ENCODE data around the gene MLN.

The MLN gene

DNA sequence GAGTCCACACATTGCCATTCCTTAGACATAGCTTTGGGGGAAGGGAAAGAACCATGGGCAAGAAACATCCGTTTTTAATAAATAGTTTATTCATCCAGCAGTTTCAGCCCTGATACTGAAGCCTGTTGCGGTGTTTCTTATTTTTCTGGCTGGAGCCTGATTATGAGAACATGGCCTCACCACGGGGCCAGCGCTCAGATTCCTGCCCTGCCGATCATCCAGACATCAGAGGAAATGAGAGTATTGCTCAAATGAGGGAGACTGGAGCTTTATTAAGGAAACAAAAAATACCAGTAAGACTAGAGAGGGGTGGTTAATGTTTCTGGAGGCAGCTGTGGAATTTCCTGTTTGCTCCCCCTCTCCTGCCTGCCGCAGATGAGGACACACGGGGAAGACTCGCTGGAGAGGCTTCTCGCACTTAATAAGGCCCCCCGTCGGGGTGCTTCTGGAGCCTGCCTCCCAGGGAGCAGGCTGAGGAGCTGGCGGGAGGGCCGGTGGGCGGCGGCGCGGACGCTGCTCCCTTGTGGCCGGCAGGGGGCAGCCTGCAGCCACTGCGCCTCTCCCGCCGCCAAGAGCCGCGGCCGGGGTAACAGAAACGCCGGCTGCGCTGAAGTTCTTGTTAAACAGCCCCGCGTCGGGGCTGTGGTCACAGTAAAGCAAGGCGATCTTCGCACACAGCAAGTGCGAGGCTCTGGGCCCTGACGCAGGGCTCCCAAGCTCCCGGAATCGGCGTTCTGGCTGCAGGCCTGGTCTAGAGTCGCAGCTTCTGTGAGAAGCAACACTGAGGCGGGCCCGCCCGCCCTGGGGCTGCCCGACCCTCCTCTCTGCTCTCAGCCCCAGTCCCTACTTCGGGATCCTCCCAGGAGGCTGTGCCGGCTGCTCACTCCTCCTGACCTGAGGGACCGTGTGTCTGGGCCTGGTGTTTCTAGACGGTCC, 32.4 kb downstream of the MLN start:
- peak; percentile 46 for DNase-seq
- H3K27ac Mint-ChIP-seq: no peak overlapping the region
- peaks cover 8 to 18% of the 10 kb centered on the region in 2 donors for H3K27me3 Mint-ChIP-seq
- no peak overlapping the region for H3K4me3 Mint-ChIP-seq
- peak; percentile 67 to 80 for ATAC-seq (replicated peaks)
- peaks cover 30 to 32% of the 10 kb centered on the region in 2 donors for H3K36me3 Mint-ChIP-seq
- peaks cover 3 to 23% of the 10 kb centered on the region in 2 donors for H3K4me1 Mint-ChIP-seq
- peaks cover 0 to 3% of the 10 kb centered on the region in 2 donors for H3K9me3 Mint-ChIP-seq

DNA sequence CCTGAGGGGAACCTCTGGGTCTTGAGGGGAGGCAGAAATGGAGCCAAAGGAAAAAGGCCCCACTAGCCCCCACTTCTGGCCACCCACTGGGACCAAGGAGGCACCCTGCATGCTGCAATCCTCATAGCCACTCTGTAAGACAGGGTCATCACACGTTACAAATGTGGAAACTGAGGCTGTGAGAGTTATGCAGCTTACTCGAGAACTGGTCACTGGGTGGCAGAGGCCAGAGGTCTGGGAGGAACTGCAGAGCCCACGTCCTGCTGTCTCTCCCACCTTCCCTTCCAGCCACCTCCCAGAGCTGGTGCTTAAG, 33.0 kb downstream of the MLN start:
- Mint-ChIP-seq H3K4me1 (peaks cover 3 to 23% of the 10 kb centered on the region in 2 donors), H3K27ac (no peak overlapping the region), H3K4me3 (no peak overlapping the region), H3K36me3 (peaks cover 25% of the 10 kb centered on the region in 2 donors), H3K27me3 (peaks cover 9 to 24% of the 10 kb centered on the region in 2 donors), H3K9me3 (peaks cover 0 to 3% of the 10 kb centered on the region in 2 donors)
- DNase-seq (no peak), ATAC-seq (replicated peaks) (no peak)

DNA sequence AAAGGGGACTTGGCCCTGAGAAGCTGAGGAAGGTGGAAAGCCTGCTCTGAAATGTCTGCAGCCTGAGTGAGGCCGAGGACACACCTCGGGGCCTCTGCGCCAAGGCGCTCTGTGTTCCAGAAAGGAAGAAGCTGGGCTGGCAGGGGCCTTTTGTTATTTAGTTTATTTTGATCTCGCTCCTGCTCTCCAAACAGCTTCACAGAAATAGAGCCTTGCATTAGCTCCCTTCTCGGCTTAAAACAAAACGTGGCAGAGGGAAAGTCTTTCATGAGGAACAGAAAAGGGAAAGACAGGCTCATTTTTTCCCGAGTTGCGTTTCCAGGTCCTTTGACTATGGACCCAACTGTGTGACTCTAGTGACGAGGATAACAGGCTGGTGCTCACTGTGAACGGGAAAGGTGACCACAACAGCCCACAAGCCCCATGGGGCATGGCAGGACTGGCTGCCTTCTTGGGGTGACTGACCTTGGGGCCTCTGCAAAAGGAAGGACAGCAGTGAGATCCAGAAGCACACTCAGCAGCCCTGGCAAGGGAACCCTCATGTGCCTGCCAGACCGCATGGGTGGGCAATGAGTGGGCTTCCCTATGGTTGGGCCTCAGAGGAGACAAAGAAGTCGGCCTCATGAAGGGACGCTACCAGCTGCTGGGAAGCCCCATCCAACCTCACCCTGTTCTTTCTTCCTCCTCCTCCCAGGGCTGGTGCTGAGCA, 33.5 kb downstream of the MLN start:
- Mint-ChIP-seq H3K27me3 (peaks cover 14 to 29% of the 10 kb centered on the region in 2 donors), H3K36me3 (peaks cover 21 to 24% of the 10 kb centered on the region in 2 donors), H3K9me3 (peaks cover 0 to 3% of the 10 kb centered on the region in 2 donors), H3K4me3 (no peak overlapping the region), H3K27ac (no peak overlapping the region), H3K4me1 (peaks cover 3 to 23% of the 10 kb centered on the region in 2 donors)
- DNase-seq (no peak), ATAC-seq (replicated peaks) (no peak)

DNA sequence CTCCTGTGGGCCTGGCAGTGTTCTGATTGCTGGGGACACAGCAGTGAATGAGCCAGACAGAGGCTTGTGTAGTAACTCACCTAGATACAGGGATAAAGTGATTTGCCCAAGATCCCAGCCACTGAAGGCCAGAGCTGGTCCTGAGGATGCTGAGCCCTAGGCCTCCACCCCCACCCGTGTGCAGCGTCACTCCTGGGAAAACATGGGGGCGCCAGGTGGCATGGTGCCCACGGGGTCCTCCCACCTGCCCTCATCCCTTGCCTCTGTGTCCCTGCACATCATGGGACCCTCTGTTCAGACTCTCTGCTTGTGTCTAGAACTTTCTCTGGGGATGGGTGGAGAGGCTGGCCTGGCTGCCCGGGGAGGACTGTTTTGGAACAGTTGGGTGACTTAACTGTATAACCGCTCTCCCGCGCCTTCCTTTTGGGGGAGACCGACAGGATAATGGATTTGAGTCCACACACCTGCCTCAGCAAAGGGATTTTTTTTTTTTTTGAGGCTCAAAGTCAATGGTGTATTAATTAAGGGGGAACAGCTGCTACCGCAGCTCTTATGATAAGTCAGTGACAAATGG, 34.5 kb downstream of the MLN start:
- Mint-ChIP-seq H3K9me3 (peaks cover 0 to 3% of the 10 kb centered on the region in 2 donors), H3K27ac (no peak overlapping the region), H3K4me3 (no peak overlapping the region), H3K4me1 (peaks cover 3 to 23% of the 10 kb centered on the region in 2 donors), H3K27me3 (peaks cover 18 to 31% of the 10 kb centered on the region in 2 donors), H3K36me3 (peaks cover 15 to 17% of the 10 kb centered on the region in 2 donors)
- DNase-seq (no peak), ATAC-seq (replicated peaks) (no peak)

DNA sequence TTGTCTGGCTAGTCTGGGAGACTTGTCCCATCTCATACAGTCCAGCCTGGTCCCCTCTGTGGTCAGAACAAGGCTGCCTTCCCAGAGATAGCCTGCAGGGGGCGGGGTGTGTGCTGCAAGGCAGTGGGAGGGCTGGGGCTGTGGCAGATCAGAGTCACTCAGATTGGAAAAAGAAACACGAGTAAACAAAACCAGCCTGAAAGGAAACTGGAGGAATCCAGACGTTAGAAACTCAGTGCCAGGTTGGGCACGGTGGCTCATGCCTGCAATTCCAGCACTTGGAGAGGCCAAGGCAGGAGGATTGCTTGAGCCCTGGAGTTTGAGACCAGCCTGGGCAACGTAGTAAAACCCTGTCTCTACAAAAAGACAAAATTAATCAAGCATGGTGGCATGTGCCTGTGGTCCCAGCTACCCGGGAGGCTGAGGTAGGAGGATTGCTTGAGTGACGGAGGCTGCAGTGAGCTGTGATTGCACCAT, 35.1 kb downstream of the MLN start:
- Mint-ChIP-seq H3K36me3 (peaks cover 13 to 15% of the 10 kb centered on the region in 2 donors), H3K4me1 (peaks cover 3 to 23% of the 10 kb centered on the region in 2 donors), H3K4me3 (no peak overlapping the region), H3K9me3 (peaks cover 0 to 3% of the 10 kb centered on the region in 2 donors), H3K27me3 (peaks cover 21 to 31% of the 10 kb centered on the region in 2 donors), H3K27ac (no peak overlapping the region)
- ATAC-seq (replicated peaks): peak; percentile 81 to 85
- DNase-seq: peak; percentile 46

DNA sequence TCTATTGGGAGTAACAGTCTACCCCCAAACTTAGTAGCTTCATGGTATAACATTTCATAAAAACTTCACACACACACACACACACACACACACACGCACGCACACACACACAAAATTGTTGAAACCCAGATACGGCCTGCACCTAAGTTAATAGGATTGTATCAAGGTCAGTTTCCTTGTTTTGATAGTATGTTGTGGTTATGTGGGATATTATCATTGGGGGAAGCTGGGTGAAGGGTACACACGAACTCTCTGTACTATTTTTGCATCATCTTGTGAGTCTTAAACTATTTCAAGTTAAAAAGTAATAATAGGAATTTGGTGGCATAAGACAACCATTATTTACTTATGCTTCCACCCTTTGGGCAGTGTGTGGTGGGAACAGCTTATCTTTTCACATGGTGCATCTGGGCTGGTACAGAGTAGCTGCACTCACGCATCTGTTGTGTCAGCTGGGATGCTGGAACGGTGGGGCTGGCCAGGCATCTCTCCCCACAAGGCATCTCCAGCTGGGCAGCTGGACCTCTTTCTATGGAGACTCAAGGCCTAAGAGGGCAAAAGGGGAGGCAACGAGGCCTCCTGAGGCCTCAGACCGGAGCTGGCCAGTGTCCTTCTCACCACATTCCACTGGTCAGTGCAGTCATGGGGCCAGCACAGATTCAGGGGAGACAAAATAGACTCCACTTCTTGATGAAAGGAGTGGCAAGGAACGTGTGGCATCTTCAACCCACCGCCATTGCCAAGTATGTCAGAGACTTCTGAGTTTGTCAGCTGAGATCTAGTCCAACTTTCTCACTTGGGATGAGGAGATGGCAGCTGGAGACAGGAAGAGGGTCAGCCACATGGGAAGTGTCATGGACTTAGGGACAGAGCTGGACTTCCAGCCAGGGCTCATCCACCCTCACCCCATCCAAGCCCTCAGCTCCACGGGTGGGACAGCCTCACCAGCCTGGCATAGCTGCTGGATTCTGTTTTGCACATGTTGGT, 36.6 kb downstream of the MLN start:
- Mint-ChIP-seq H3K27me3 (peaks cover 24 to 31% of the 10 kb centered on the region in 2 donors), H3K4me3 (no peak overlapping the region), H3K36me3 (peaks cover 2 to 4% of the 10 kb centered on the region in 2 donors), H3K4me1 (peaks cover 3 to 20% of the 10 kb centered on the region in 2 donors), H3K9me3 (peaks cover 0 to 3% of the 10 kb centered on the region in 2 donors), H3K27ac (no peak overlapping the region)
- DNase-seq (no peak), ATAC-seq (replicated peaks) (no peak)

DNA sequence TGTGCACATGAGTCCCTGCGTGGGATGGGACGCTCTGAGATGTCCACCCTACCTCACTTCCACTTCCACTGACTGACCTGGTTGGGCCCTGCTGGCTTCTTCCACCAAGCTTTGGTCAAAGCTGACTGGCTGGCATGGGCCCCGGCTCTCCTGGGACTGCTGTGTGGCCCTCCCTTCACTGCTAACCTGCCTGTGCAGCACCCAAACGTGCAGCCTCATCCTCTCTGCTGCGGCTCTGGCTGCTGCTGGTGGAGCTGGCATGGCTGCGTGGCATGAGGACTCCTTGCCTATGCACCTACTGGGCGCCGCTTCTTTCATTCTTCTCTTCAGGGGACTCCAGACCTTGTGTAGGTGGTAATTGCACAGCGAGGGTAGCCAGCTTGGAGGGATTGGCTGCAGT, 38.4 kb downstream of the MLN start:
- peaks cover 0 to 3% of the 10 kb centered on the region in 2 donors for H3K9me3 Mint-ChIP-seq
- no peak overlapping the region for H3K4me3 Mint-ChIP-seq
- H3K27me3 Mint-ChIP-seq: peaks cover 26 to 31% of the 10 kb centered on the region in 2 donors
- H3K4me1 Mint-ChIP-seq: peaks cover 5 to 6% of the 10 kb centered on the region in 2 donors
- no peak for ATAC-seq (replicated peaks)
- no peak overlapping the region for H3K27ac Mint-ChIP-seq
- no peaks in the 10 kb centered on the region for H3K36me3 Mint-ChIP-seq
- DNase-seq: no peak

DNA sequence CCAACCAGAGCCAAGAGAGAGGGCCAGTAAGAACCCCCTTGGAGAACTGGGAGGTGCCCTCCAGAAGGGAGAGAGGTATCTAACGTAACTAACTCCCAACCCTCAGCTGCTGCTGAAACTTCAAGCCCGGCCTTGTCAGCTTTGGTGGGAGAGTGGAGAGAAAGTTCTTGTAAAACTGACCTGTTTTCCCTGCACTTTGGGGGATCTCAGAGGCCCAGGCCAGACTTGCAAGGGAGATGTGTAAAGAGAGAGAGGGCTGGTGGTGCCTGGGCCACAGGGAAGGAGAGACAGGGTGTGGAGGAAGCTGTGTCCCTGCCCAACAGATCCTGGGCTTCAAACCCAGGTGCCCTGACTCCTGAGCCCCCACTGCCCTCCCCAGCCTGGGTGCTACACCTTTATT, 39.8 kb downstream of the MLN start:
- no peak for DNase-seq
- Mint-ChIP-seq H3K36me3 (no peaks in the 10 kb centered on the region), H3K4me1 (peaks cover 5 to 6% of the 10 kb centered on the region in 2 donors), H3K27ac (no peak overlapping the region), H3K4me3 (no peak overlapping the region), H3K9me3 (peaks cover 0 to 3% of the 10 kb centered on the region in 2 donors), H3K27me3 (peaks cover 26 to 31% of the 10 kb centered on the region in 2 donors)
- ATAC-seq (replicated peaks): no peak

DNA sequence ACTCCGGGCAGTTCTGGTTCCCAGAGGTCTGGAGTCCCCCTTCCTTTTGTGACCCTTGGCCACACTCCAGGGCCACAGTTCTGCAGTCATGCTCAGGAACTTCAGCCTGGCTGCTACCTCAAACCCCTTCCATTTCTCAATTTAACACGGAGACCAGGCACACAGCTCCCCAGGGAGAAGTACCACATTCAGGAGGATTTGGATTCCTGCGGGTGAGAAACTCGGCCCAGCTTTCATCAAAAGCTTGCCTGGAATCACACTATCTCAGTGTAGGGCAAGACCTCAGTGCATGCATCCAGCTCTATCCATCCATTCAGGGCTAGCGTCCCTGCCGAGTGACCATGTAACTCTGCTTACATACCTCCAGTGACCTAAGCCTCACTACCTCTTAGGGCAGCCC, 40.3 kb downstream of the MLN start:
- Mint-ChIP-seq H3K4me1 (peaks cover 3 to 4% of the 10 kb centered on the region in 2 donors), H3K27ac (no peak overlapping the region), H3K4me3 (no peak overlapping the region), H3K9me3 (peaks cover 0 to 3% of the 10 kb centered on the region in 2 donors), H3K27me3 (peaks cover 24 to 29% of the 10 kb centered on the region in 2 donors), H3K36me3 (no peaks in the 10 kb centered on the region)
- no peak for DNase-seq
- ATAC-seq (replicated peaks): no peak

DNA sequence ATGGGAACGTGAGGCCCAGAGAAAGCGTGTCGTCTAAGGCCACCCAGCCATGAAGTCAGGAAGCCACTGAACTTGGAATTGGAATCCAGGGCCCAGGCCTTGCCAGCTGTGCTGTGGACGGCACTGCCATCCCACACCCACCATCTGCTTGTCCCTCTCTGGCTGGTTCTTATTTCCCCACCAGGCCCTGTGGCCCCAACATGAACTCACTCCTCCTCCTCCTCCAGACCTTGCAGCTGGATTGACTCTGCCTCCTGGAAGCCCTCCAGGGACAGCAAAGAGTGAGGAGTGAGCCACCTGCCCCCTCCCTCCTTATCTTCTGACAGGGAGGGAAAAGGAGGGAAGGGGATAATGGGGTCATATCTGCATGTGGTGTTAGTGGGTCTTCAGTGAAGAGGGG, 41.1 kb downstream of the MLN start:
- ATAC-seq (replicated peaks): no peak
- Mint-ChIP-seq H3K4me3 (no peak overlapping the region), H3K9me3 (peaks cover 0 to 3% of the 10 kb centered on the region in 2 donors), H3K27ac (no peak overlapping the region), H3K27me3 (peaks cover 21 to 26% of the 10 kb centered on the region in 2 donors), H3K36me3 (no peaks in the 10 kb centered on the region), H3K4me1 (peaks cover 0 to 3% of the 10 kb centered on the region in 2 donors)
- DNase-seq: no peak

DNA sequence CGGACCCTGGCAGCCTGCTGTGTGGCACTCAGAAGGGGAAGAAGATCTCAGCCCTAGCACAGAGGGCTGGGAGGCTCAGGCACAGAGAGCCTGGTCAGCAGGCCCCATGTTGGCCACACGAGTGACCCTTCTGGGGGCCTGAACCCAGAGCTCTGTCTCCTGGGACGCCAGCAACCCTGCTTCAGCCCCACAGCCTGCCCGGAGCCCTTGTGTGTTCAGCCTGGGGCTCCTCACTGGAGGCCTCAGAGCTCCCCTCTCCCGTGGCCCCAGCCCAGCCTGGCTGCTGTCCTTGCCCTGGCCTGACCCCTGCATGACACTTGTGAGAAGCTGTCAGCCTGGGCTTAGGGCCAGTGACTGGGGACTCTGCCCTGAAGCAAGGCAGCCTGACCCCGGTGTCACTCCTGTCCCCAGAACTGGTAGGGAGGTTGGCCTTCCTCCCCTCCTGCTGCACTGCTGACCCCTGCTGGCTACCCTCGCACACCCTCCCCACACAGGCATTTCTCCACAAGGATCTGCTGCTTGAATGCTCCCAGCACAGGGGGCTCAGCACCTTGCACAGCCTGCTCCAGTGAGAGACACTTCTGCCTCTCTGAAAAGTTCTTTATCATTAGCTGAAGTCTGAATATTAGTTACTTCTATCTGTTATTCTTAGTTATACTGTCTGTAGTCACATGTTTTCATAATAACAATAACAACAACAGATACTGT, 41.7 kb downstream of the MLN start:
- DNase-seq: peak; percentile 13
- H3K27me3 Mint-ChIP-seq: peaks cover 20 to 25% of the 10 kb centered on the region in 2 donors
- no peak overlapping the region for H3K27ac Mint-ChIP-seq
- H3K4me1 Mint-ChIP-seq: peaks cover 0 to 3% of the 10 kb centered on the region in 2 donors
- H3K36me3 Mint-ChIP-seq: no peaks in the 10 kb centered on the region
- peak; percentile 74 to 77 for ATAC-seq (replicated peaks)
- H3K4me3 Mint-ChIP-seq: no peak overlapping the region
- peaks cover 0 to 3% of the 10 kb centered on the region in 2 donors for H3K9me3 Mint-ChIP-seq

DNA sequence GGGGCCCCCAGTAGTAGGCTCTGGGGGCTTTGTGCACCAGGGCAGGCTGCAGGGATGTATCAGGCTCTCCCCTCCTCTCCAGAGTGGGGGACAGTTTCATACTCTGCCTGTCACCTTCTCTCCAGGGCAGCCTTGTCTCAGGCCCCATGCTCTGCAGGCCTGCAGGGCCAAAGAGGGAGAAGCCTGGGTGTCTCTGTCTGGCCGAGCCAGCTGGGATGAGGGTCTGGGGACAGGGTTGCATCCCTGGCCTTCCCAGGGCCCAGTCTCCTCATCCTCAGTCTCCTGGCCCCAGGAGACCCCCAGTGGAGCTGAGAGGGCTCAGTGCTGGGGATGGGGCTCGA, 42.3 kb downstream of the MLN start:
- DNase-seq (no peak), ATAC-seq (replicated peaks) (no peak)
- Mint-ChIP-seq H3K36me3 (no peaks in the 10 kb centered on the region), H3K27me3 (peaks cover 14 to 27% of the 10 kb centered on the region in 2 donors), H3K4me3 (no peak overlapping the region), H3K4me1 (peaks cover 0 to 3% of the 10 kb centered on the region in 2 donors), H3K27ac (no peak overlapping the region), H3K9me3 (peaks cover 0 to 2% of the 10 kb centered on the region in 2 donors)

Data from stimulated activated naive B cell treated with anti-CD40 and anti-IgM and Interleukin-4, amounts not matched to agents 10 μg/mL and 1 μg/mL and 100 μg/mL, for 72 hours (primary cell).